ENCODE results near the gene ICA1L.

GRCh38 chr2:202723746-202724145, 147.8 kb downstream of the ICA1L start:
- TF ChIP-seq CTCF (IDR thresholded peaks at IDR 0.05; ENCODE audit: insufficient read depth, low read depth, low read length) (no peak), EZH2 (IDR thresholded peaks at IDR 0.05; ENCODE audit: insufficient read depth, low read length) (no peak)

All from astrocyte (in vitro differentiated cells and primary cell).